Large intestine (tissue), 3 donors: ENCODE data around the gene PCDHA5. TPM values are rescaled to one million over a fixed set of nuclear protein-coding genes. Genes with fewer than 3 reads are reported as not detected.
A peak's percentile ranks its signal among the peaks of the same experiment; 100 is the strongest.
"Not testable (repeated sequence)": the region's sequence is repeated elsewhere in the genome, so short reads cannot be mapped to it uniquely, and the experiment has no call there.

Experiments
- DNase-seq, 2 donors: peaks; one replicate each; pipeline versions ENCODE4 v3.0.0 to v3.0.0-alpha.2; 2013
- H3K27ac ChIP-seq: one replicate; pipeline ENCODE4 v1.5.1; 2013; ENCODE audit warnings: low read length
- H3K27me3 ChIP-seq: 2 replicates; pipeline ENCODE4 v1.6.1; 2013; ENCODE audit warnings: low read length; ENCODE audit not compliant: control insufficient read depth, insufficient read depth
- H3K36me3 ChIP-seq: 2 replicates; pipeline ENCODE4 v1.6.1; 2013; ENCODE audit warnings: low read length; ENCODE audit not compliant: control insufficient read depth, insufficient read depth
- H3K4me1 ChIP-seq: one replicate; pipeline ENCODE4 v1.6.1; 2013; ENCODE audit warnings: low read length; ENCODE audit not compliant: control insufficient read depth, insufficient read depth
- H3K4me3 ChIP-seq: one replicate; pipeline ENCODE4 v1.5.1; 2013; ENCODE audit warnings: low read length
- H3K9me3 ChIP-seq: one replicate; pipeline ENCODE4 v1.6.1; 2013; ENCODE audit warnings: mild to moderate bottlenecking, low read depth, low read length, moderate library complexity; ENCODE audit not compliant: control insufficient read depth
- WGBS: methylation state at CpG from one replicate; pipeline ENCODE4 v1.1.5; 2013; ENCODE audit warnings: low lambda C conversion rate; ENCODE audit not compliant: insufficient coverage; 5-methylcytosine and 5-hydroxymethylcytosine counted together
- polyA plus RNA-seq: library from polyadenylated mRNA; unstranded; fragments of 120-200 nt; gene quantifications from one replicate; pipeline ENCODE4 v1.2.1, GENCODE V29; 2013

Gene PCDHA5
- polyA plus RNA-seq, 1 donor: 0.46 TPM

DNA sequence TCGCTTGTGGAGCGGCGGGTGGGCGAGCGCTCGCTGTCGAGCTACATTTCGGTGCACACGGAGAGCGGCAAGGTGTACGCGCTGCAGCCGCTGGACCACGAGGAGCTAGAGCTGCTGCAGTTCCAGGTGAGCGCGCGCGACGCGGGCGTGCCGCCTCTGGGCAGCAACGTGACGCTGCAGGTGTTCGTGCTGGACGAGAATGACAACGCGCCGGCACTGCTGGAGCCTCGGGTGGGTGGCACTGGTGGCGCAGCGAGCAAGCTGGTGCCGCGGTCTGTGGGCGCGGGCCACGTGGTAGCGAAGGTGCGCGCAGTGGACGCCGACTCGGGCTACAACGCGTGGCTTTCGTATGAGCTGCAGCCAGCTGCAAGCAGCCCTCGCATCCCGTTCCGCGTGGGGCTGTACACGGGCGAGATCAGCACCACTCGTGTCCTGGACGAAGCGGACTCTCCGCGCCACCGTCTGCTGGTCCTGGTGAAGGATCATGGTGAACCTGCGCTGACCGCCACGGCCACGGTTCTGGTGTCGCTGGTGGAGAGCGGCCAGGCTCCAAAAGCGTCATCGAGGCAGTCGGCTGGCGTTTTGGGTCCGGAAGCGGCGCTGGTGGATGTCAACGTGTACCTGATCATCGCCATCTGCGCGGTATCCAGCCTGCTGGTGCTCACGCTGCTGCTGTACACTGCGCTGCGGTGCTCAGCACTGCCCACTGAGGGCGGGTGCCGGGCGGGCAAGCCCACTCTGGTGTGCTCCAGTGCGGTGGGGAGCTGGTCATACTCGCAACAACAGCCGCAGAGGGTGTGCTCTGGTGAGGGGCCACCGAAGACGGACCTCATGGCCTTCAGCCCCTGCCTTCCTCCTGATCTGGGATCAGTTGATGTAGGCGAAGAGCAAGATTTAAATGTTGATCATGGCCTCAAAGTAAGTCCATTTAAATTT is 21.7 kb downstream of the PCDHA5 start:
- WGBS: no CpG with 5 or more reads among the region's 87 CpGs
- Histone ChIP-seq H3K27me3 (no peaks in the 10 kb centered on the region), H3K4me1 (no peaks in the 10 kb centered on the region), H3K36me3 (no peaks in the 10 kb centered on the region), H3K27ac (no peak overlapping the region), H3K9me3 (peaks cover 19% of the 10 kb centered on the region), H3K4me3 (no peak overlapping the region)
- no peak for DNase-seq

DNA sequence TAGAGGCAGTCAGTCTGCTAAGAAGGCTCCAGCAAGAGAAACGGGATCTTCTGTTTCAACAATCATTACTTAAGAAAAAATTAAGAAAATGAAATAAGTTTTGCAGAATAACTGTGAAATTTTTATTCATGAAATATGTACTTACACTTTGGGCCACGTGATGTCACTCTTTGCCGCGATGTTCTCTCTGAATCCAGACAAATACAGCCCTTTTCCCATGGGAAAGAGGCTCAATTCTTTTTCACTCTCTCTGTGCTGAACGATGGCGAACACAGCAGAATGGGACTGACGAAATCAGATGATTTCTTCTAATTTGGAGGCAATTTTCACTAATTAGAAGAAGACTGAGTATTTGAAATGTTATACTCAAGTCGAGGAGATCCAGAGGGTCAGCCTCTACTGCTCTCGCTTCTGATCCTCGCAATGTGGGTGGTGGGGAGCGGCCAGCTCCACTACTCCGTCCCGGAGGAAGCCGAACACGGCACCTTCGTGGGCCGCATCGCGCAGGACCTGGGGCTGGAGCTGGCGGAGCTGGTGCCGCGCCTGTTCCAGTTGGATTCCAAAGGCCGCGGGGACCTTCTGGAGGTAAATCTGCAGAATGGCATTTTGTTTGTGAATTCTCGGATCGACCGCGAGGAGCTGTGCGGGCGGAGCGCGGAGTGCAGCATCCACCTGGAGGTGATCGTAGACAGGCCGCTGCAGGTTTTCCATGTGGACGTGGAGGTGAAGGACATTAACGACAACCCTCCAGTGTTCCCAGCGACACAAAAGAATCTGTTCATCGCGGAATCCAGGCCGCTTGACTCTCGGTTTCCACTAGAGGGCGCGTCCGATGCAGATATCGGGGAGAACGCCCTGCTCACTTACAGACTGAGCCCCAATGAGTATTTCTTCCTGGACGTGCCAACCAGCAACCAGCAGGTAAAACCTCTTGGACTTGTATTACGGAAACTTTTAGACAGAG is 27.0 kb downstream of the PCDHA5 start, which contains the start of gene PCDHA9:
Gene PCDHA9 (plus strand): TSS at position 244 of the 964 bp plus-strand sequence. CDS start 114 bp downstream, at position 358.
- not testable (repeated sequence) for H3K4me1 ChIP-seq, H3K36me3 ChIP-seq, H3K4me3 ChIP-seq, DNase-seq, H3K27me3 ChIP-seq, H3K27ac ChIP-seq
- H3K9me3 ChIP-seq: peaks cover 18% of the 10 kb centered on the region
- 14% methylated on average over 3 of the region's 48 CpGs for whole genome bisulfite sequencing

DNA sequence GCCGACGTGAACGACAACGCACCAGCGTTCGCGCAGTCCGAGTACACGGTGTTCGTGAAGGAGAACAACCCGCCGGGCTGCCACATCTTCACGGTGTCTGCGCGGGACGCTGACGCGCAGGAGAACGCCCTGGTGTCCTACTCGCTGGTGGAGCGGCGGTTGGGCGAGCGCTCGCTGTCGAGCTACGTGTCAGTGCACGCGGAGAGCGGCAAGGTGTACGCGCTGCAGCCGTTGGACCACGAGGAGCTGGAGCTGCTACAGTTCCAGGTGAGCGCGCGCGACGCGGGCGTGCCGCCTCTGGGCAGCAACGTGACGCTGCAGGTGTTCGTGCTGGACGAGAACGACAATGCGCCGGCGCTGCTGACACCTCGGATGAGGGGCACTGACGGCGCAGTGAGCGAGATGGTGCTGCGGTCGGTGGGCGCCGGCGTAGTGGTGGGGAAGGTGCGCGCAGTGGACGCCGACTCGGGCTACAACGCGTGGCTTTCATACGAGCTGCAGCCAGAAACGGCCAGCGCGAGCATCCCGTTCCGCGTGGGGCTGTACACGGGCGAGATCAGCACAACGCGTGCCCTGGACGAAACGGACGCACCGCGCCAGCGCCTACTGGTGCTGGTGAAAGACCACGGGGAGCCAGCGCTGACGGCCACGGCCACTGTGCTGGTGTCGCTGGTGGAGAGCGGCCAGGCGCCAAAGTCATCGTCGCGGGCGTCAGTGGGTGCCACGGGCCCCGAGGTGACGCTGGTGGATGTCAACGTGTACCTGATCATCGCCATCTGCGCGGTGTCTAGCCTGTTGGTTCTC is 28.6 kb downstream of the PCDHA5 start:
- not testable (repeated sequence) for DNase-seq, H3K4me3 ChIP-seq, H3K27ac ChIP-seq, H3K4me1 ChIP-seq, H3K27me3 ChIP-seq, H3K36me3 ChIP-seq
- H3K9me3 ChIP-seq: peaks cover 18% of the 10 kb centered on the region
- WGBS: no CpG with 5 or more reads among the region's 101 CpGs

DNA sequence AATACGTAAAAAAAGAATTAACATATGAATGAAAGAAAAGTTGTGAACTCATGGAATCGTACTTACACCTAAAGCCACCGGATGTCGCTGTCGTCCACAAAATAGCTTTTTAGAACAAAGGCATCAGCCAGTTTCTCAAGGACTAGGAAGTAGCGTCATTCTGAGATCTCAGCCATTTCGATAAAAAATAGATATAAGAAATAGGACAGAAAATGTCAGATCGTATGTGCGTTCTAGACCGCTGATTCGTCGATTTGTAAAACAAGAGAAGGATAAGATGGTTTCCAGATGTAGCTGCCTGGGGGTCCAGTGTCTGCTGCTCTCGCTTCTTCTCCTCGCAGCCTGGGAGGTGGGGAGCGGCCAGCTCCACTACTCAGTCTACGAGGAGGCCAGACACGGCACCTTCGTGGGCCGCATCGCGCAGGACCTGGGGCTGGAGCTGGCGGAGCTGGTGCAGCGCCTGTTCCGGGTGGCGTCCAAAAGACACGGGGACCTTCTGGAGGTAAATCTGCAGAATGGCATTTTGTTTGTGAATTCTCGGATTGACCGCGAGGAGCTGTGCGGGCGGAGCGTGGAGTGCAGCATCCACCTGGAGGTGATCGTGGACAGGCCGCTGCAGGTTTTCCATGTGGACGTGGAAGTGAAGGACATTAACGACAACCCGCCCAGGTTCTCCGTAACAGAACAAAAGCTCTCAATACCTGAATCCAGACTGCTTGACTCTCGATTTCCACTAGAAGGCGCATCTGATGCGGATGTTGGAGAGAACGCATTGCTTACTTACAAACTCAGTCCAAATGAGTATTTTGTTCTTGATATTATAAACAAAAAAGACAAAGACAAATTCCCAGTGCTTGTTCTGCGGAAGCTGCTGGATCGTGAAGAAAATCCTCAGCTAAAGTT is 34.6 kb downstream of the PCDHA5 start, which contains the start of gene PCDHA10:
Gene PCDHA10 (plus strand): TSS at position 126 of the 903 bp plus-strand sequence. CDS start 152 bp downstream, at position 278.
- no peak within 1 kb of the TSS for H3K27ac ChIP-seq
- no peaks in the 10 kb centered on the region for H3K27me3 ChIP-seq
- 20% methylated on average over 9 of the region's 44 CpGs for WGBS
- peak in 1 of 2 donors; percentile 1 for DNase-seq
- H3K4me3 ChIP-seq: no peak within 1 kb of the TSS
- H3K9me3 ChIP-seq: peaks cover 22% of the 10 kb centered on the region
- H3K36me3 ChIP-seq: no peaks in the 10 kb centered on the region
- no peaks in the 10 kb centered on the region for H3K4me1 ChIP-seq

DNA sequence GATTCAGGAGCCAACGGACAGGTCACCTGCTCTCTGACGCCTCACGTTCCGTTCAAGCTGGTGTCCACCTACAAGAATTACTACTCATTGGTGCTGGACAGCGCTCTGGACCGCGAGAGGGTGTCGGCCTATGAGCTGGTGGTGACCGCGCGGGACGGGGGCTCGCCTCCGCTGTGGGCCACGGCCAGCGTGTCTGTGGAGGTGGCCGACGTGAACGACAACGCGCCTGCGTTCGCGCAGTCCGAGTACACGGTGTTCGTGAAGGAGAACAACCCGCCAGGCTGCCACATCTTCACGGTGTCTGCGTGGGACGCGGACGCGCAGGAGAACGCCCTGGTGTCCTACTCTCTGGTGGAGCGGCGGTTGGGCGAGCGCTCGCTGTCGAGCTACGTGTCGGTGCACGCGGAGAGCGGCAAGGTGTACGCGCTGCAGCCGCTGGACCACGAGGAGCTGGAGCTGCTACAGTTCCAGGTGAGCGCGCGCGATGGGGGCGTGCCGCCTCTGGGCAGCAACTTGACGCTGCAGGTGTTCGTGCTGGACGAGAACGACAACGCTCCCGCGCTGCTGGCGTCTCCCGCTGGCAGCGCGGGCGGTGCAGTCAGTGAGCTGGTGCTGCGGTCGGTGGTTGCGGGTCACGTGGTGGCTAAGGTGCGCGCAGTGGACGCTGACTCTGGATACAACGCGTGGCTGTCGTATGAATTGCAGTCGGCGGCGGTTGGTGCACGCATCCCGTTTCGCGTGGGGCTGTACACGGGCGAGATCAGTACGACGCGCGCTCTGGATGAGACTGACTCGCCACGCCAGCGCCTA is 36.0 kb downstream of the PCDHA5 start:
- no CpG with 5 or more reads among the region's 94 CpGs for WGBS
- Histone ChIP-seq H3K36me3 (no peaks in the 10 kb centered on the region), H3K4me3 (no peak overlapping the region), H3K9me3 (peaks cover 25% of the 10 kb centered on the region), H3K4me1 (no peaks in the 10 kb centered on the region), H3K27ac (no peak overlapping the region), H3K27me3 (no peaks in the 10 kb centered on the region)
- DNase-seq: no peak

DNA sequence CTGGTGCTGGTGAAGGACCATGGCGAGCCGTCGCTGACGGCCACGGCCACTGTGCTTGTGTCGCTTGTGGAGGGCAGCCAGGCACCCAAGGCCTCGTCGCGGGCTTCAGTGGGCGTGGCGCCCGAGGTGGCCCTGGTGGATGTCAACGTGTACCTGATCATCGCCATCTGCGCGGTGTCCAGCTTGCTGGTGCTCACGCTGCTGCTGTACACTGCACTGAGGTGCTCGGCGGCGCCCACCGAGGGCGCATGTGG is 36.5 kb downstream of the PCDHA5 start:
- DNase-seq: no peak
- peaks cover 30% of the 10 kb centered on the region for H3K9me3 ChIP-seq
- no CpG with 5 or more reads among the region's 22 CpGs for WGBS
- H3K36me3 ChIP-seq: no peaks in the 10 kb centered on the region
- H3K27me3 ChIP-seq: no peaks in the 10 kb centered on the region
- H3K4me1 ChIP-seq: no peaks in the 10 kb centered on the region
- H3K4me3 ChIP-seq: no peak overlapping the region
- no peak overlapping the region for H3K27ac ChIP-seq

DNA sequence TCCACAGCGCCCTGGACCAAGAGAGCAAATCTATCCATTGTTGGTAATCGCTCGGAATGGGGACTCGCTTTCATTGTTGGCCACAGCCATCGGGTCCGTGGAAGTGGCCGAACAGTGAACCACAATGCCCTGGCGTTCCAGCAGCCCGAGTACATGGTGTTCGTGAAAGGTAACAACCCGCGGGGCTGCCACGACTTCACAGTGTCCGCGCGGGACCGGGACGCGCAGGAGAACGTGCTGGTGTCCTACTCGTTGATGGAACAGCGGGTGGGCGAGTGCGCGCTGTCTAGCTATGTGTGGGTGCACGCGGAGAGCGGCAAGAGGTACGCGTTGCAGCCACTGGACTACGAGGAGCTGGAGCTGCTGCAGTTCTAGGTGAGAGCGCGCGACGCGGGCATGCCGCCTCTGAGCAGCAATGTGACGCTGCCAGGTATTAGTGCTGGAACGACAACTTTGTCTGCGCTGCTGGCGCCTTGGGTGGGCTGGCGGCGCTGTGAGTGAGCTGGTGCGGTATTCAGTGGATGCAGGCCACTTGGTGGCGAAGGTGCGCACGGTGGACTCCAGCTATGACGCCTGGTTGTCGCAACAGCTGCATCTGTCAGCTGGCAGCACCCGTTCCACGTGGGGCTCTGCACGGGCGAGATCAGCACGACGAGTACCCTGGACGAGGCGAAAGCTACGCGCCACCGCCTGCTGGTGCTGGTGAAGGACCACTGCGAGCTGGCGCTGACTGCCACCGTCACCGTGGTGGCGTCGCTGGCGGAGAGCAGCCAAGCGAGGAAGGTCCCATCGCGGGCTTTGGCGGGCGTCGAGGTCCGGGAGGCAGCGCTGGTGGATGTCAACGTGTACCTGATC is 41.3 kb downstream of the PCDHA5 start:
- Histone ChIP-seq H3K27me3 (no peaks in the 10 kb centered on the region), H3K4me3 (no peak overlapping the region), H3K27ac (no peak overlapping the region), H3K4me1 (no peaks in the 10 kb centered on the region), H3K9me3 (peaks cover 25% of the 10 kb centered on the region), H3K36me3 (no peaks in the 10 kb centered on the region)
- DNase-seq: no peak
- WGBS: no CpG with 5 or more reads among the region's 76 CpGs

DNA sequence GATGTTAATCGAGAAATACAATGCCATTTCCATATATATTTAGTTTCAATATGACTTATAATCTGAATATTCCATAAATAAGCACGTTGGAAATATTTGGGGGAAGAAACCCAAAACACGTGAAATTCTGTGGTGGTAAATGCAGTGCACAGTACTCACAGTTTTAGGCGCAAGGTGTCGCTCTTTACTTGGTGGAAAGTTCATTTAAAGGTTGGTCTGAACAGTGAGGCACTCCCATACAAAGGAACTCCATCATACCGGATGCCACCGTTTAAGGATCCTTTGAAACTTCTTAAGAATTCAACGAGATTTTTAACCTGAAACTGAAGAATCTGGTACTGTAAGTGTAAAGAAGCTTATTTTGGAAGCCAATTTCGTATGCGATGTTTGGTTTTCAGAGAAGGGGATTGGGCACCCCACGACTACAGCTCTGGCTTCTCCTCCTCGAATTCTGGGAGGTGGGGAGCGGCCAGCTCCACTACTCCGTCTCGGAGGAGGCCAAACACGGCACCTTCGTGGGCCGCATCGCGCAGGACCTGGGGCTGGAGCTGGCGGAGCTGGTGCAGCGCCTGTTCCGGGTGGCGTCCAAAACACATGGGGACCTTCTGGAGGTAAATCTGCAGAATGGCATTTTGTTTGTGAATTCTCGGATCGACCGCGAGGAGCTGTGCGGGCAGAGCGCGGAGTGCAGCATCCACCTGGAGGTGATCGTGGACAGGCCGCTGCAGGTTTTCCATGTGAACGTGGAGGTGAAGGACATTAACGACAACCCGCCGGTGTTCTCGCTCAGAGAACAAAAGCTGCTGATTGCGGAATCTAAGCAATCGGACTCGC is 47.5 kb downstream of the PCDHA5 start, which contains the start of gene PCDHA11:
Gene PCDHA11 (plus strand): TSS at position 237 of the 834 bp plus-strand sequence. CDS start 147 bp downstream, at position 384.
- WGBS: 11% methylated on average over 1 of the region's 41 CpGs
- no peaks in the 10 kb centered on the region for H3K4me1 ChIP-seq
- no peak for DNase-seq
- no peak within 1 kb of the TSS for H3K4me3 ChIP-seq
- no peak within 1 kb of the TSS for H3K27ac ChIP-seq
- H3K9me3 ChIP-seq: peaks cover 23% of the 10 kb centered on the region
- no peaks in the 10 kb centered on the region for H3K36me3 ChIP-seq
- H3K27me3 ChIP-seq: peaks cover 6% of the 10 kb centered on the region
